HCT116 (cell line): Measurements from ENCODE around the gene PDHX. TPM values are rescaled to one million over a fixed set of nuclear protein-coding genes. Genes with fewer than 3 reads are reported as not detected.

Experiments
- ATAC-seq: fragments of 200-7000 bp; cut with Tn5 transposase; 2 replicates; pipeline ENCODE4 v1.9.1; 2020; ENCODE audit warnings: mild to moderate bottlenecking, moderate library complexity
- BruUV-seq: library from RNA; stranded (reverse); fragments of 400-500 nt; replicated peaks from 2 replicates; lab custom pipeline; 2021; lab: Mats Ljungman, UMichigan
- CTCF ChIA-PET: fragments of 300-600 bp; sonication (Branson Sonifier 250); formaldehyde crosslinking; loops from one replicate; lab custom pipeline; 2021; ENCODE audit warnings: antibody characterized with exemption; lab: Charles Lee
- POLR2A ChIA-PET: fragments of 300-600, 350-600 bp; sonication (Branson Sonifier 250); formaldehyde crosslinking; loops from one replicate; lab custom pipeline; 2021; ENCODE audit warnings: antibody characterized with exemption; lab: Charles Lee
- RAD21 ChIA-PET, 2 experiments: fragments of 300-600 bp; sonication (Branson Sonifier 250); formaldehyde crosslinking; loops; one replicate each; lab custom pipeline; 2023; ENCODE audit warnings: low total read pairs in 2 of 2; ENCODE audit not compliant: uncharacterized antibody in 2 of 2, unreplicated experiment in 2 of 2, low non-redundant PET in 1 of 2; lab: Charles Lee
- DNase-seq: peaks from one replicate; pipeline ENCODE4 v3.0.0-alpha.2; 2010; ENCODE audit warnings: low read depth, low spot score
- H2AFZ ChIP-seq: fragments of 200-600 bp; shearing (Covaris generic), sonication (generic); 2 replicates; pipeline ENCODE4 v1.6.1; 2017; ENCODE audit warnings: low read depth, mixed run types, mixed read lengths, antibody characterized with exemption, low read length; ENCODE audit not compliant: poor library complexity, severe bottlenecking
- H3K27ac ChIP-seq: 2 replicates; pipeline ENCODE4 v1.5.1; 2012; ENCODE audit warnings: low read depth, low read length
- H3K27me3 ChIP-seq: fragments of 200-600 bp; sonication (generic); 2 replicates; pipeline ENCODE4 v1.6.1; 2016; ENCODE audit warnings: mixed run types, low read length, mixed read lengths; ENCODE audit not compliant: insufficient read depth
- H3K36me3 ChIP-seq, 2 experiments: fragments of 200-500 bp in 1 of 2; fragments of 200-600 bp in 1 of 2; sonication (Bioruptor generic) in 1 of 2; sonication (generic) in 1 of 2; 2 replicates each; pipeline versions ENCODE4 v1.5.1 to v1.6.1; 2014 to 2016; ENCODE audit warnings: low read length in 2 of 2, inconsistent platforms in 1 of 2, mixed read lengths in 1 of 2, mixed run types in 1 of 2; ENCODE audit not compliant: insufficient read depth in 2 of 2, control insufficient read depth in 1 of 2
- H3K4me1 ChIP-seq, 2 experiments: fragments of 200-600 bp in 1 of 2; sonication (generic) in 1 of 2; 2 replicates each; pipeline versions ENCODE4 v1.5.1 to v1.6.1; 2012 to 2017; ENCODE audit warnings: low read length in 2 of 2, inconsistent platforms in 1 of 2, mild to moderate bottlenecking in 1 of 2, mixed read lengths in 1 of 2, mixed run types in 1 of 2, moderate library complexity in 1 of 2; ENCODE audit not compliant: insufficient read depth in 2 of 2, control insufficient read depth in 1 of 2
- H3K4me2 ChIP-seq: fragments of 200-600 bp; sonication (generic); 2 replicates; pipeline ENCODE4 v1.6.1; 2017; ENCODE audit warnings: mixed run types, low read length, mixed read lengths
- H3K4me3 ChIP-seq, 2 experiments: fragments of 200-600 bp in 1 of 2; sonication (generic) in 1 of 2; replicated peaks in 1 of 2; 2 replicates each; pipeline ENCODE4 v1.5.1; 2011 to 2016; ENCODE audit warnings: low read length in 2 of 2, control low read depth in 1 of 2, low read depth in 1 of 2, mild to moderate bottlenecking in 1 of 2, mixed read lengths in 1 of 2, mixed run types in 1 of 2
- H3K79me2 ChIP-seq: fragments of 200-600 bp; sonication (generic); 2 replicates; pipeline ENCODE4 v1.6.1; 2017; ENCODE audit warnings: mild to moderate bottlenecking, mixed run types, low read length, moderate library complexity, mixed read lengths; ENCODE audit not compliant: insufficient read depth
- H3K9ac ChIP-seq: fragments of 200-600 bp; sonication (generic); 2 replicates; pipeline ENCODE4 v1.6.1; 2016; ENCODE audit warnings: low read length, mixed read lengths
- H3K9me2 ChIP-seq: fragments of 200-600 bp; sonication (generic), shearing (Covaris generic); 2 replicates; pipeline ENCODE4 v1.6.1; 2017; ENCODE audit warnings: mixed run types, mild to moderate bottlenecking, moderate library complexity; ENCODE audit not compliant: insufficient read depth
- H3K9me3 ChIP-seq, 2 experiments: fragments of 200-500 bp in 1 of 2; fragments of 200-600 bp in 1 of 2; sonication (Bioruptor generic) in 1 of 2; sonication (generic) in 1 of 2; 2 replicates each; pipeline ENCODE4 v1.6.1; 2014 to 2017; ENCODE audit warnings: low read length in 2 of 2, mixed read lengths in 2 of 2, inconsistent platforms in 1 of 2, low read depth in 1 of 2, mild to moderate bottlenecking in 1 of 2, mixed run types in 1 of 2, moderate library complexity in 1 of 2; ENCODE audit not compliant: control insufficient read depth in 1 of 2, insufficient read depth in 1 of 2
- H4K20me1 ChIP-seq: fragments of 200-600 bp; sonication (generic), shearing (Covaris generic); 2 replicates; pipeline ENCODE4 v1.6.1; 2017; ENCODE audit warnings: mixed run types, mild to moderate bottlenecking, moderate library complexity; ENCODE audit not compliant: insufficient read depth
- ATF3 ChIP-seq: IDR thresholded peaks from 2 replicates; pipeline ENCODE4 v1.6.1; 2012
- CBX3 ChIP-seq: IDR thresholded peaks from 2 replicates; pipeline ENCODE4 v1.6.1; 2012; ENCODE audit warnings: low read depth
- EGR1 ChIP-seq: IDR thresholded peaks from 2 replicates; pipeline ENCODE4 v1.6.1; 2012; ENCODE audit warnings: low read depth
- ELF1 ChIP-seq: IDR thresholded peaks from 2 replicates; pipeline ENCODE4 v1.6.1; 2012; ENCODE audit warnings: low read depth, borderline replicate concordance
- EZH2 ChIP-seq: fragments of 200-600 bp; sonication (generic); IDR thresholded peaks from 2 replicates; pipeline ENCODE4 v1.6.1; 2017; ENCODE audit warnings: antibody characterized with exemption, mixed run types
- EZH2phosphoT487 ChIP-seq: fragments of 200-600 bp; IDR thresholded peaks from 2 replicates; pipeline ENCODE4 v1.6.1; 2018; ENCODE audit warnings: antibody characterized with exemption, borderline replicate concordance
- MAX ChIP-seq: IDR thresholded peaks from 2 replicates; pipeline ENCODE4 v1.6.1; 2012
- POLR2A ChIP-seq: IDR thresholded peaks from 2 replicates; pipeline ENCODE4 v1.7.0; 2011; ENCODE audit warnings: borderline replicate concordance; ENCODE audit not compliant: insufficient read depth, insufficient read length; ENCODE audit errors: extremely low read depth
- POLR2AphosphoS5 ChIP-seq: IDR thresholded peaks from 2 replicates; pipeline ENCODE4 v1.6.1; 2011; ENCODE audit warnings: mild to moderate bottlenecking, low read depth, low read length, moderate library complexity
- RAD21 ChIP-seq: IDR thresholded peaks from 2 replicates; pipeline ENCODE4 v1.6.1; 2012; ENCODE audit warnings: low read depth, mild to moderate bottlenecking
- REST ChIP-seq: IDR thresholded peaks from 2 replicates; pipeline ENCODE4 v1.6.1; 2012; ENCODE audit warnings: low read depth
- SIN3A ChIP-seq: IDR thresholded peaks from 2 replicates; pipeline ENCODE4 v1.6.1; 2012; ENCODE audit warnings: low read depth
- SP1 ChIP-seq: IDR thresholded peaks from 2 replicates; pipeline ENCODE4 v1.6.1; 2012; ENCODE audit warnings: low read depth
- SRF ChIP-seq: IDR thresholded peaks from 2 replicates; pipeline ENCODE4 v1.6.1; 2012; ENCODE audit warnings: low read depth
- ZBTB33 ChIP-seq: IDR thresholded peaks from 2 replicates; pipeline ENCODE4 v1.6.1; 2011; ENCODE audit warnings: mild to moderate bottlenecking, low read length, moderate library complexity; ENCODE audit not compliant: insufficient replicate concordance; ENCODE audit errors: extremely low read depth
- ZFX ChIP-seq: fragments of 450-650 bp; IDR thresholded peaks from 2 replicates; pipeline ENCODE4 v1.6.1; 2017
- ZNF274 ChIP-seq: fragments of 200-500 bp; sonication (Bioruptor generic); IDR thresholded peaks from 2 replicates; pipeline ENCODE4 v1.6.1; 2014; ENCODE audit warnings: mild to moderate bottlenecking, low read depth, low read length, inconsistent platforms
- intact Hi-C: fragments of 100-400 bp; cut with micrococcal nuclease; formaldehyde crosslinking; loops from 2 replicates; pipeline ENCODE4 v1.10.0; 2022
- total RNA-seq: library from RNA; stranded (reverse); gene quantifications from one replicate; pipeline ENCODE4 v1.2.1, GENCODE V29; 2021; ENCODE audit not compliant: unreplicated experiment

The PDHX gene
- total RNA-seq, 1 experiment from 2014 or later = 36.6 TPM

DNA sequence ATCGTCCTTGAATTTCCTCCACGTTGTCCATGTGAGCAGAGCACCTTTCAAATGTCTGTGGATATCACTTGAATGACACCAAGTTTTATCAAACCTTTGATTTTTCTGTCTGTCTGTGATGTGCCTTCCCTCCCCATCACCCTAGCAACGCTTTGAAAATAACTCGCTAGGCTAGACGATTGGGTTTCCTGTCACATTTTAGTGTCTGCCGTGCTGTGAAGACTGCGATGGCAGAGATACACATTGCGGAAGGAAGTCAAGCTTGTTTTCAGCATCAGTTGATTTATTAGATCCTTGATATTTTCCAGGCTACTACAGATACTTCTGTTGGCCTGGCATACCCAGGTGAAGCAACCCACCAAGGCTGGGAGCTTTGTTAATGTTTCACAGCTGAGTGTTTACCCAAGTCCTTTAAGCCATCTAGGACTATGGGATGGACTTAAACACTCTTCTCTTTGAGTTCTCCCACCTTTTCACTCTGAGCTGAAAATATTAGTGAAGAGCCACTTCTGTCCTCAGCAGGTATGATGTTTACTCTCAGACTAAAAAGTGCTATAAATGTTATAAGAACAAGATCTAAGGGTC, 128.9 kb downstream of the PDHX start:
- H3K9ac ChIP-seq = no peak overlapping the region
- H3K79me2 ChIP-seq = no peaks in the 10 kb centered on the region
- CTCF ChIA-PET = no interaction called here
- H3K27me3 ChIP-seq = no peaks in the 10 kb centered on the region
- no peaks in the 10 kb centered on the region for H4K20me1 ChIP-seq
- no peak for ATAC-seq
- H2AFZ ChIP-seq = no peak overlapping the region
- no peaks in the 10 kb centered on the region for H3K9me3 ChIP-seq
- BruUV-seq = no TSS peak
- no peak for DNase-seq
- no peak for TF ChIP-seq SIN3A
- TF ChIP-seq SP1 = no peak
- no peak for TF ChIP-seq ZBTB33
- TF ChIP-seq ZNF274 = no peak
- no peak for TF ChIP-seq ATF3
- no peak for TF ChIP-seq SRF
- TF ChIP-seq EGR1 = no peak
- no peak for TF ChIP-seq EZH2phosphoT487
- no peak for TF ChIP-seq EZH2
- no peak for TF ChIP-seq REST
- TF ChIP-seq ELF1 = no peak
- no peak for TF ChIP-seq POLR2A
- TF ChIP-seq RAD21 = no peak
- TF ChIP-seq MAX = no peak
- no peak for TF ChIP-seq ZFX
- TF ChIP-seq CBX3 = no peak
- TF ChIP-seq POLR2AphosphoS5 = no peak
- TF ChIP-seq, all 23 proteins: peak for 0
- Histone ChIP-seq H3K36me3 (no peaks in the 10 kb centered on the region), H3K4me2 (no peak overlapping the region), H3K4me1 (peaks cover 2 to 9% of the 10 kb centered on the region in 2 experiments; a peak in 2 of 4 replicates), H3K27ac (no peak overlapping the region), H3K9me2 (no peaks in the 10 kb centered on the region), H3K4me3 (no peak overlapping the region)
- ChIA-PET POLR2A (no interaction called here), RAD21 (no interaction called here)
- intact Hi-C loops = no loop called here
